ENCODE data around the gene SNX32.

SNX32 gene

DNA sequence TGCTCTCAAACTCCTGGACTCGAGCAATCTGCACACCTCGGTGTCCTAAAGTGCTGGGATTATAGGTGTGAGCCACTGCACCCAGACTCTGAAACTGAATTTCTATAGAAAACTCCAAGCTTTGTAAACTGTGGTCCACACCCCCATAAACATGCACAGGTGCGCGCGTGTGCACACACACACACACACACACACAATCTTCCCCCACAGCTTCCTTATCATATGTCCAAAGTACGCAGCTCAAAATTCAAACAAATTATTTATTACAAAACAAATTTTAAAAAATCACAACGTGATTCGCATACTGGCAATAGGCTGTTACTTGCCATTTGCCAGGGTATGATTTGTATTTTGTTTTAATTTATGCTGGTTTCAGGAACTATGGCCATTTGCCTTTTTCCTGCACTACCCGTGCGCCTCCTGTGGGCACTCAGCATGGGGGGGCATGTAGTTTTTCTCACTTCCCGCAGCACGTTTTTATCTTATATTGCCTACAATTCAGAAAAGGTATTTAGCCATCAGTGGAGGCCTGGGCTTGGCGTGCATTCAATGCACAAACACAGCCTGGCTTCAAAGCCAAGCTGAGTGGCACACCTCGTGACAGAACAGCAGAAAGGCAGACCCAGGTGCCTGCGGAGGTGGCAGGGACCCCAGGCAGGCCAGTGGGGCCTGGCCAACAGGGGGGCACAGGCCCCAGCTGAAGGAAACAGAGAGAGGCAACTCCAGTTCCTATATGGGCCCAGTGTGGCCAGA lies 10.8 kb upstream of the SNX32 start:
- TF ChIP-seq ZNF184 (tag by site-specific recombination; IDR thresholded peaks at IDR 0.05) (no peak), ZNF48 (tag by site-specific recombination; IDR thresholded peaks at IDR 0.05) (no peak), KLF7 (tag by site-specific recombination; IDR thresholded peaks at IDR 0.05; ENCODE audit: borderline replicate concordance) (no peak), ZNF596 (tag by site-specific recombination; IDR thresholded peaks at IDR 0.05) (no peak), ZBTB44 (tag by site-specific recombination; IDR thresholded peaks at IDR 0.05) (no peak), TCF7L2 (IDR thresholded peaks at IDR 0.05; ENCODE audit: borderline replicate concordance, low read depth, low read length) (no peak), RBAK (tag by site-specific recombination; IDR thresholded peaks at IDR 0.05) (no peak)
- TF ChIP-seq, protein P1, sequence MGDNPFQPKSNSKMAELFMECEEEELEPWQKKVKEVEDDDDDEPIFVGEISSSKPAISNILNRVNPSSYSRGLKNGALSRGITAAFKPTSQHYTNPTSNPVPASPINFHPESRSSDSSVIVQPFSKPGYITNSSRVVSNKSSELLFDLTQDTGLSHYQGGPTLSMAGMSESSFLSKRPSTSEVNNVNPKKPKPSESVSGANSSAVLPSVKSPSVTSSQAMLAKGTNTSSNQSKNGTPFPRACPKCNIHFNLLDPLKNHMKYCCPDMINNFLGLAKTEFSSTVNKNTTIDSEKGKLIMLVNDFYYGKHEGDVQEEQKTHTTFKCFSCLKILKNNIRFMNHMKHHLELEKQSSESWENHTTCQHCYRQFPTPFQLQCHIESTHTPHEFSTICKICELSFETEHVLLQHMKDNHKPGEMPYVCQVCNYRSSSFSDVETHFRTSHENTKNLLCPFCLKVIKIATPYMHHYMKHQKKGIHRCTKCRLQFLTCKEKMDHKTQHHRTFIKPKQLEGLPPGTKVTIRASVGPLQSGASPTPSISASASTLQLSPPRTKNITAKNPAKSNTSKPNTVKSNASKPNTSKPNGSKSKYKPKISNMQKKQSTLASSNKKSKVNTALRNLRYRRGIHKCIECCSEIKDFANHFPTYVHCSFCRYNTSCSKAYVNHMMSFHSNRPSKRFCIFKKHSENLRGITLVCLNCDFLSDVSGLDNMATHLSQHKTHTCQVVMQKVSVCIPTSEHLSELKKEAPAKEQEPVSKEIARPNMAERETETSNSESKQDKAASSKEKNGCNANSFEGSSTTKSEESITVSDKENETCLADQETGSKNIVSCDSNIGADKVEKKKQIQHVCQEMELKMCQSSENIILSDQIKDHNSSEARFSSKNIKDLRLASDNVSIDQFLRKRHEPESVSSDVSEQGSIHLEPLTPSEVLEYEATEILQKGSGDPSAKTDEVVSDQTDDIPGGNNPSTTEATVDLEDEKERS (tag by site-specific recombination; IDR thresholded peaks at IDR 0.05), result no peak
- TF ChIP-seq, protein P2, sequence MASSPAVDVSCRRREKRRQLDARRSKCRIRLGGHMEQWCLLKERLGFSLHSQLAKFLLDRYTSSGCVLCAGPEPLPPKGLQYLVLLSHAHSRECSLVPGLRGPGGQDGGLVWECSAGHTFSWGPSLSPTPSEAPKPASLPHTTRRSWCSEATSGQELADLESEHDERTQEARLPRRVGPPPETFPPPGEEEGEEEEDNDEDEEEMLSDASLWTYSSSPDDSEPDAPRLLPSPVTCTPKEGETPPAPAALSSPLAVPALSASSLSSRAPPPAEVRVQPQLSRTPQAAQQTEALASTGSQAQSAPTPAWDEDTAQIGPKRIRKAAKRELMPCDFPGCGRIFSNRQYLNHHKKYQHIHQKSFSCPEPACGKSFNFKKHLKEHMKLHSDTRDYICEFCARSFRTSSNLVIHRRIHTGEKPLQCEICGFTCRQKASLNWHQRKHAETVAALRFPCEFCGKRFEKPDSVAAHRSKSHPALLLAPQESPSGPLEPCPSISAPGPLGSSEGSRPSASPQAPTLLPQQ (tag by site-specific recombination; IDR thresholded peaks at IDR 0.05), result no peak
- Histone ChIP-seq H3K9me3 (ENCODE audit: control insufficient read depth, insufficient read depth, low read depth, low read length) (no peaks in the 10 kb centered on the region), H3K4me1 (ENCODE audit: control insufficient read depth, insufficient read depth, low read length) (no peaks in the 10 kb centered on the region), H3K4me3 (ENCODE audit: low read depth, low read length) (no peak overlapping the region), H3K27ac (ENCODE audit: extremely low read depth, low read depth, low read length) (no peak overlapping the region), H3K36me3 (ENCODE audit: control insufficient read depth in 2 of 2, insufficient read depth in 1 of 2, low read length in 2 of 2) (no peaks in the 10 kb centered on the region)
- POLR2A ChIA-PET, result interaction anchor here (0.6 kb wide), 1 partner anchor 208 kb away, joined by 4 read pairs; no protein-coding TSS in a partner anchor
- CTCF ChIA-PET, result interaction anchor here (0.5 to 1.6 kb wide), 6 partner anchors 28 to 358 kb away, joined by 3 to 9 read pairs (median 4); partner anchors contain the start of gene KAT5

DNA sequence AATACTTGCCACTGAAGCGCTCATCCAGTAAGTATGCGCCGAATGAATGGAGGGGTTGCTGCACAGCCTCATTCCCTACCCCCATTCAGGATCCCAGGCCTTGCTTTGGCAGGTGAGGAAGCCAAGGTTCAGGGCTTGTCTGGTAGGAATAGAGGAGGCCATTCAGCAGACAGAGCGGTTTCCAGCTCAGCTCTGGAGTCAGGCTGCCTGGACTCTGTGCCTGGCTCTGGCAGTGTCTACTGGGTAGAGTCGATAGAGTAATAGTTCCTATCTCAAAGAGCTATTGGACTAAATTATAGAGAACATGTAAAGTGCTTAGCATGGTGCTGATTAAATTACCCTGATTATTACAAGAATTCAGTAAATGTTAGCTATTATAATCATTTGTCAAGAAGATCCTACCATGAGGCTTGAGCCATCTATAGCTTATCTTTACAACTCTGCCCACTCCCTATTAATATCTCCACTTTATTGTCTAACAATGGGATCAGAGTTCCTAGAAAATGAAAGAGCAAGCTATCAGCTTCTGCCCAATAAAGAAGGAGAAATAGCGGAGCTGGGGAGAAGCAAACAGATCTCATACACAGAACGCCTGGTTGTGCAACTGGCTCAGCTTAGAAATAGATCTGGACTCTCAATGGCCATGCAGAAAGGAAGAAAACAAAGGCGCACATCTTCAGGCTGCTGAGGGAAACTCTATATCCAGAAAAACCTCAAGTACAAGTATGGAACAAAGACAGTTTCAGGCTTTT lies 6.6 kb upstream of the SNX32 start:
- CTCF ChIA-PET, result interaction anchor here (0.6 to 1.8 kb wide), 7 partner anchors 9 to 162 kb away, joined by 3 to 13 read pairs (median 3); partner anchors contain the start of gene MUS81
- Histone ChIP-seq H3K4me3 (ENCODE audit: low read depth, low read length) (no peak overlapping the region), H3K36me3 (ENCODE audit: control insufficient read depth in 2 of 2, insufficient read depth in 1 of 2, low read length in 2 of 2) (no peaks in the 10 kb centered on the region), H3K27ac (ENCODE audit: extremely low read depth, low read depth, low read length) (no peak overlapping the region), H3K9me3 (ENCODE audit: control insufficient read depth, insufficient read depth, low read depth, low read length) (no peaks in the 10 kb centered on the region), H3K4me1 (ENCODE audit: control insufficient read depth, insufficient read depth, low read length) (no peaks in the 10 kb centered on the region)
- TF ChIP-seq GLI2 (tag by site-specific recombination; IDR thresholded peaks at IDR 0.05; ENCODE audit: borderline replicate concordance, low read depth) (no peak), ZNF843 (tag by site-specific recombination; IDR thresholded peaks at IDR 0.05) (no peak), KLF10 (tag by site-specific recombination; IDR thresholded peaks at IDR 0.05) (no peak), HIC1 (tag by site-specific recombination; IDR thresholded peaks at IDR 0.05) (no peak), ZNF121 (tag by site-specific recombination; IDR thresholded peaks at IDR 0.05) (no peak), PRDM1 (tag by site-specific recombination; IDR thresholded peaks at IDR 0.05) (no peak), YY1 (tag by site-specific recombination; IDR thresholded peaks at IDR 0.05) (no peak), ZFP3 (tag by site-specific recombination; IDR thresholded peaks at IDR 0.05; ENCODE audit: low read depth) (no peak), ZNF341 (tag by site-specific recombination; IDR thresholded peaks at IDR 0.05; ENCODE audit: low read depth) (no peak), ZBTB17 (tag by site-specific recombination; IDR thresholded peaks at IDR 0.05) (no peak), ZNF510 (tag by site-specific recombination; IDR thresholded peaks at IDR 0.05; ENCODE audit: insufficient replicate concordance) (no peak)
- POLR2A ChIA-PET, result interaction anchor here (0.6 to 1.2 kb wide), 5 partner anchors 23 to 116 kb away, joined by 3 to 6 read pairs (median 3); partner anchors contain the start of genes FIBP and RNASEH2C

Measured in HEK293 (cell line).